NCI-H524 (cell line): Measurements from ENCODE around the gene PROM1.

Source experiments
- DNase-seq, 2 experiments: peaks; one replicate each; lab custom pipeline; 2025; lab: John Stamatoyannopoulos, UW

Gene PROM1

GRCh38 chr4:15988222-15988621, 95.6 kb downstream of the PROM1 start:
- DNase-seq: no peak

- no peak for DNase-seq
Measured at GRCh38 chr4:15986907-15987306, 96.9 kb downstream of the PROM1 start.

- peak in 1 of 2 experiments; percentile 39 for DNase-seq
Measured at GRCh38 chr4:15983610-15984009, 100.2 kb downstream of the PROM1 start.

GRCh38 chr4:15982842-15983524, 100.8 kb downstream of the PROM1 start:
- no peak for DNase-seq

GRCh38 chr4:15976456-15977447, 107.1 kb downstream of the PROM1 start:
- DNase-seq: peak in 1 of 2 experiments; percentile 16

- DNase-seq: no peak
Measured at GRCh38 chr4:15971068-15971801, 112.6 kb downstream of the PROM1 start.

GRCh38 chr4:15968551-15969300, 115.1 kb downstream of the PROM1 start:
- peak in 1 of 2 experiments; percentile 29 for DNase-seq

GRCh38 chr4:15965325-15965724, 118.5 kb downstream of the PROM1 start:
- DNase-seq: no peak

- peak in 1 of 2 experiments; percentile 7 for DNase-seq
Measured at GRCh38 chr4:15964159-15964558, 119.7 kb downstream of the PROM1 start.

- DNase-seq: no peak
Measured at GRCh38 chr4:15963576-15963975, 120.2 kb downstream of the PROM1 start.

- DNase-seq: peak in 1 of 2 experiments; percentile 39
Measured at GRCh38 chr4:15963001-15963451, 120.8 kb downstream of the PROM1 start, which contains the start of gene FGFBP2. Gene FGFBP2 (minus strand): TSS chr4:15963175. CDS start chr4:15963129, 46 bp downstream.

- DNase-seq: no peak
Measured at GRCh38 chr4:15961781-15962510, 121.9 kb downstream of the PROM1 start.

- DNase-seq: no peak
Measured at GRCh38 chr4:15958562-15958961, 125.3 kb downstream of the PROM1 start.

- peak; percentile 72 to 78 for DNase-seq
Measured at GRCh38 chr4:15956179-15956850, 127.5 kb downstream of the PROM1 start.

GRCh38 chr4:15955670-15956069, 128.2 kb downstream of the PROM1 start:
- no peak for DNase-seq

- DNase-seq: no peak
Measured at GRCh38 chr4:15953625-15954024, 130.2 kb downstream of the PROM1 start.

- no peak for DNase-seq
Measured at GRCh38 chr4:15951781-15952180, 132.0 kb downstream of the PROM1 start.

- DNase-seq: no peak
Measured at GRCh38 chr4:15948826-15949225, 135.0 kb downstream of the PROM1 start.

- DNase-seq: no peak
Measured at GRCh38 chr4:15947684-15948083, 136.1 kb downstream of the PROM1 start.

- no peak for DNase-seq
Measured at GRCh38 chr4:15945516-15945915, 138.3 kb downstream of the PROM1 start.
